GM12878 (cell line): Measurements from ENCODE around the gene ATXN7L1. TPM values are rescaled to one million over a fixed set of nuclear protein-coding genes. Genes with fewer than 3 reads are reported as not detected.

Experiments
- ATAC-seq: fragments of 200-7000 bp; cut with Tn5 transposase; 3 replicates; pipeline ENCODE4 v1.9.1; 2020; ENCODE audit warnings: mild to moderate bottlenecking, moderate library complexity
- BruUV-seq: library from RNA; stranded (reverse); fragments of 400-500 nt; replicated peaks from 2 replicates; lab custom pipeline; 2021; lab: Mats Ljungman, UMichigan
- CTCF ChIA-PET: fragments of 300-600 bp; sonication (Branson Sonifier 250); formaldehyde crosslinking; extraction: SDS; loops from one replicate; lab custom pipeline; 2021; ENCODE audit warnings: inconsistent platforms; lab: Yijun Ruan, JAX
- POLR2A ChIA-PET: fragments of 350-600 bp; formaldehyde crosslinking; extraction: SDS; loops from one replicate; lab custom pipeline; 2021; ENCODE audit warnings: inconsistent platforms; lab: Charles Lee
- RAD21 ChIA-PET: fragments of 300-600 bp; sonication (Branson Sonifier 250); formaldehyde crosslinking; loops from one replicate; lab custom pipeline; 2023; ENCODE audit warnings: antibody characterized with exemption; ENCODE audit not compliant: unreplicated experiment; lab: Charles Lee
- SMC1A ChIA-PET: fragments of 300-600 bp; sonication (Branson Sonifier 250); formaldehyde crosslinking; loops from one replicate; lab custom pipeline; 2023; ENCODE audit not compliant: unreplicated experiment, uncharacterized antibody; lab: Charles Lee
- DNase-seq: peaks from one replicate; pipeline ENCODE4 v3.0.0-alpha.2; 2011; ENCODE audit warnings: low read depth, low spot score
- FAIRE-seq: peaks from 3 replicates; lab custom pipeline; 2011; peaks lifted over from hg19 to GRCh38; lab: Jason Lieb, UNC
- H2AFZ ChIP-seq: 2 replicates; pipeline ENCODE4 v1.6.0; 2011; ENCODE audit warnings: low read depth, low read length, control low read depth; ENCODE audit not compliant: control insufficient read depth
- H3K27ac ChIP-seq: 2 replicates; pipeline ENCODE4 v1.5.1; 2011; ENCODE audit warnings: control low read depth; ENCODE audit not compliant: control insufficient read depth, insufficient read depth
- H3K27me3 ChIP-seq, 2 experiments: replicated peaks in 1 of 2; 2 replicates each; pipeline versions ENCODE4 v1.6.0 to v1.6.1; 2011; ENCODE audit warnings: low read length in 1 of 2; ENCODE audit not compliant: control insufficient read depth in 2 of 2, insufficient read depth in 2 of 2
- H3K36me3 ChIP-seq, 2 experiments: 2 replicates each; pipeline ENCODE4 v1.5.1; 2011; ENCODE audit warnings: low read length in 1 of 2; ENCODE audit not compliant: control insufficient read depth in 2 of 2, insufficient read depth in 2 of 2
- H3K4me1 ChIP-seq: 2 replicates; pipeline ENCODE4 v1.6.1; 2011; ENCODE audit warnings: mild to moderate bottlenecking, low read length, moderate library complexity, mixed read lengths; ENCODE audit not compliant: control insufficient read depth, insufficient read depth
- H3K4me2 ChIP-seq: 2 replicates; pipeline ENCODE4 v1.6.0; 2011; ENCODE audit warnings: control low read depth; ENCODE audit not compliant: control insufficient read depth, insufficient read depth
- H3K4me3 ChIP-seq: fragments of 200-600 bp; sonication (generic); 2 replicates; pipeline ENCODE4 v1.5.1; 2016
- H3K79me2 ChIP-seq: 2 replicates; pipeline ENCODE4 v1.6.0; 2011; ENCODE audit warnings: low read length; ENCODE audit not compliant: control insufficient read depth, insufficient read depth
- H3K9ac ChIP-seq: 2 replicates; pipeline ENCODE4 v1.8.0; 2011; ENCODE audit warnings: low read length, control low read depth, mixed read lengths; ENCODE audit not compliant: control insufficient read depth, insufficient read depth
- H3K9me3 ChIP-seq: replicated peaks from 3 replicates; pipeline ENCODE4 v1.5.1; 2011; ENCODE audit warnings: mild to moderate bottlenecking, low read length; ENCODE audit not compliant: control insufficient read depth, insufficient read depth
- H4K20me1 ChIP-seq: 2 replicates; pipeline ENCODE4 v1.6.0; 2011; ENCODE audit not compliant: control insufficient read depth, insufficient read depth
- BHLHE40 ChIP-seq, 2 experiments: fragments of 450-650 bp in 1 of 2; IDR thresholded peaks; 2 replicates each; pipeline ENCODE4 v1.6.1; 2011 to 2017; ENCODE audit warnings: low read depth in 2 of 2, borderline replicate concordance in 1 of 2, improper control_type of control experiment in 1 of 2, low read length in 1 of 2, mild to moderate bottlenecking in 1 of 2
- EP300 ChIP-seq, 2 experiments: fragments of 150-350 bp in 1 of 2; IDR thresholded peaks; 2 replicates each; pipeline ENCODE4 v1.6.1; 2011 to 2012; ENCODE audit warnings: low read depth in 2 of 2, low read length in 2 of 2, borderline replicate concordance in 1 of 2, improper control_type of control experiment in 1 of 2, inconsistent platforms in 1 of 2; ENCODE audit not compliant: control insufficient read depth in 1 of 2
- HSF1 ChIP-seq: fragments of 150-350 bp; IDR thresholded peaks from 2 replicates; pipeline ENCODE4 v1.6.1; 2014; ENCODE audit warnings: mild to moderate bottlenecking, low read depth, low read length
- NR2C2 ChIP-seq: IDR thresholded peaks from 2 replicates; pipeline ENCODE4 v1.6.1; 2011; ENCODE audit warnings: borderline replicate concordance, low read depth; ENCODE audit not compliant: control insufficient read depth, insufficient read length
- PKNOX1 ChIP-seq: fragments of 450-650 bp; IDR thresholded peaks from 2 replicates; pipeline ENCODE4 v1.6.1; 2016; ENCODE audit warnings: mild to moderate bottlenecking
- PML ChIP-seq: IDR thresholded peaks from 2 replicates; pipeline ENCODE4 v1.6.1; 2012; ENCODE audit warnings: low read length, inconsistent platforms
- RAD51 ChIP-seq: fragments of 450-650 bp; IDR thresholded peaks from 2 replicates; pipeline ENCODE4 v1.6.1; 2016; ENCODE audit warnings: moderate library complexity, mild to moderate bottlenecking, inconsistent platforms
- SIN3A ChIP-seq: IDR thresholded peaks from 2 replicates; pipeline ENCODE4 v1.6.1; 2012; ENCODE audit warnings: low read depth, low read length, improper control_type of control experiment
- SIX5 ChIP-seq: IDR thresholded peaks from 2 replicates; pipeline ENCODE4 v1.6.1; 2011; ENCODE audit warnings: mild to moderate bottlenecking, low read depth, low read length, moderate library complexity; ENCODE audit not compliant: severe bottlenecking
- SUPT20H ChIP-seq: IDR thresholded peaks from 2 replicates; pipeline ENCODE4 v1.6.1; 2011; ENCODE audit warnings: low read depth, mild to moderate bottlenecking, low read length, moderate library complexity, borderline replicate concordance; ENCODE audit not compliant: control insufficient read depth
- WRNIP1 ChIP-seq: IDR thresholded peaks from 2 replicates; pipeline ENCODE4 v1.6.1; 2011; ENCODE audit warnings: low read depth, low read length, improper control_type of control experiment, borderline replicate concordance
- ZNF687 ChIP-seq: fragments of 450-650 bp; IDR thresholded peaks from 2 replicates; pipeline ENCODE4 v1.6.1; 2017; ENCODE audit warnings: mild to moderate bottlenecking, moderate library complexity
- WGBS: methylation state at CpG from one replicate; pipeline ENCODE4 v1.1.6; 2016; ENCODE audit warnings: low lambda C conversion rate; ENCODE audit not compliant: insufficient replicate concordance, insufficient coverage; ENCODE audit errors: missing lambda C conversion rate; 5-methylcytosine and 5-hydroxymethylcytosine counted together
- in situ Hi-C: fragments of 300-500 bp; cut with MboI; formaldehyde crosslinking; loops from 9 replicates; pipeline ENCODE4 v1.14.3; 2018; ENCODE audit warnings: mixed read lengths
- intact Hi-C: fragments of 100-400 bp; cut with micrococcal nuclease; formaldehyde crosslinking; loops from one replicate; pipeline ENCODE4 v1.14.2; 2022; ENCODE audit not compliant: unreplicated experiment
- polyA plus RNA-seq, 11 experiments: library from polyadenylated mRNA; depleted of rRNA in 4 of 11; unstranded in 6 of 11; stranded (reverse) in 5 of 11; fragments of >200 nt; fragmentation: Nextera tagmentation in 4 of 11; fragmentation: Illumina TruSeq in 1 of 11; extraction: Ambion mirVana in 4 of 11; extraction: Trizol in 1 of 11; gene quantifications; 1 replicate in 1 of 11; 2 replicates in 10 of 11; pipeline versions ENCODE4 v1.2.1 to v1.2.3, GENCODE V29; 2011 to 2016; ENCODE audit warnings: inconsistent platforms in 2 of 11, missing spikeins in 2 of 11, low read depth in 1 of 11
- total RNA-seq, 4 experiments: library from RNA; depleted of rRNA in 3 of 4; stranded (reverse); fragments of >200 nt in 3 of 4; fragmentation: Illumina TruSeq in 1 of 4; extraction: Trizol in 1 of 4; gene quantifications; 2 replicates each; pipeline versions ENCODE4 v1.2.1 to v1.2.3, GENCODE V29; 2013 to 2021
- TF ChIP-seq, protein P1 (sequence below): IDR thresholded peaks from 2 replicates; pipeline ENCODE4 v1.6.1; 2011; ENCODE audit warnings: low read depth, low read length, improper control_type of control experiment, borderline replicate concordance

The ATXN7L1 gene
- total and polyA plus RNA-seq, 10 of the 15 experiments (the other 5 are each of a cell fraction or from before 2014, with no cell fraction given) = 0.40 to 2.9 (median 1.2) TPM

- Histone ChIP-seq H3K4me1 (peaks cover 40% of the 10 kb centered on the region), H3K4me2 (peak overlapping the region; percentile 70; the same call in 1 of the 2 replicates), H3K27ac (no peak overlapping the region), H4K20me1 (no peaks in the 10 kb centered on the region), H3K4me3 (no peak overlapping the region), H2AFZ (no peak overlapping the region), H3K79me2 (no peaks in the 10 kb centered on the region), H3K27me3 (no peaks in the 10 kb centered on the region; a peak in 1 of 4 replicates), H3K9me3 (peaks cover 3% of the 10 kb centered on the region; the same call in 2 of the 3 replicates), H3K36me3 (no peaks in the 10 kb centered on the region), H3K9ac (no peak overlapping the region)
- ChIA-PET SMC1A (interaction anchor here (0.6 to 12.3 kb wide), 10 partner anchors 9 to 265 kb away, joined by 3 to 182 read pairs (median 10); no protein-coding TSS in a partner anchor), RAD21 (interaction anchor here (0.5 to 5.7 kb wide), 8 partner anchors 9 to 1147 kb away, joined by 3 to 99 read pairs (median 5); no protein-coding TSS in a partner anchor), CTCF (interaction anchor here (1.0 to 5.9 kb wide), 7 partner anchors 11 to 854 kb away, joined by 3 to 45 read pairs (median 7); partner anchors contain the start of gene CCDC71L), POLR2A (interaction anchor here (0.6 to 2.9 kb wide), 7 partner anchors 9 to 245 kb away, joined by 3 to 10 read pairs (median 4); no protein-coding TSS in a partner anchor)
- 51% methylated on average over 4 of the region's 4 CpGs for WGBS
- no TSS peak for BruUV-seq
- FAIRE-seq = no peak
- in situ Hi-C loops (loop anchor here (10.0 kb wide), 1 partner anchor 1067 kb away; no protein-coding TSS in a partner anchor), intact Hi-C loops (loop anchor here (5.0 kb wide), 1 partner anchor 70 kb away; the partner anchor contains the start of gene ATXN7L1)
- DNase-seq = no peak
- no peak for ATAC-seq
- TF ChIP-seq PKNOX1 = peak; percentile 25; the same call in 1 of the 2 replicates
- no peak for TF ChIP-seq SIX5
- TF ChIP-seq, protein P1, sequence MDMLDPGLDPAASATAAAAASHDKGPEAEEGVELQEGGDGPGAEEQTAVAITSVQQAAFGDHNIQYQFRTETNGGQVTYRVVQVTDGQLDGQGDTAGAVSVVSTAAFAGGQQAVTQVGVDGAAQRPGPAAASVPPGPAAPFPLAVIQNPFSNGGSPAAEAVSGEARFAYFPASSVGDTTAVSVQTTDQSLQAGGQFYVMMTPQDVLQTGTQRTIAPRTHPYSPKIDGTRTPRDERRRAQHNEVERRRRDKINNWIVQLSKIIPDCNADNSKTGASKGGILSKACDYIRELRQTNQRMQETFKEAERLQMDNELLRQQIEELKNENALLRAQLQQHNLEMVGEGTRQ = no peak
- 0 out of 2 replicates have a peak, but pooled peaks have one; percentile 20 for TF ChIP-seq SIN3A
- peak; percentile 74 for TF ChIP-seq RAD51
- TF ChIP-seq PML = no peak
- TF ChIP-seq HSF1 = no peak
- TF ChIP-seq WRNIP1 = no peak
- no peak for TF ChIP-seq SUPT20H
- 0 out of 4 replicates have a peak, but pooled peaks of 1 of the 2 experiments have one; percentile 36 for TF ChIP-seq EP300 (IDR thresholded peaks at IDR 0.05; ENCODE audit: borderline replicate concordance in 1 of 2, control insufficient read depth in 1 of 2, low read depth in 2 of 2, low read length in 2 of 2)
- no peak for TF ChIP-seq NR2C2
- TF ChIP-seq BHLHE40 (IDR thresholded peaks at IDR 0.05; ENCODE audit: borderline replicate concordance in 1 of 2, low read depth in 2 of 2, low read length in 1 of 2) = peak in 1 of 2 experiments; percentile 4; a peak in 1 of 4 replicates
- TF ChIP-seq ZNF687 = peak; percentile 63
Measured at GRCh38 chr7:105807448-105807762, 69.0 kb downstream of the ATXN7L1 start.
